ENCODE results near the gene RAD17. TPM values are rescaled to one million over a fixed set of nuclear protein-coding genes. Genes with fewer than 3 reads are reported as not detected.
"Not testable (repeated sequence)": the region's sequence is repeated elsewhere in the genome, so short reads cannot be mapped to it uniquely, and the experiment has no call there.

Gene RAD17
- total RNA-seq, result 10 to 100 TPM in 2 of 4 donors, 1 to 10 TPM in 2; 6.1 to 35.1 (median 15.1) TPM

GRCh38 chr5:69369340-69370121, at the start of gene RAD17, which contains the start of the genes AK6 and TAF9:
RAD17 (plus strand) TSS chr5:69369818; CDS start chr5:69372209, 2,391 bp downstream.
AK6 (minus strand) TSS chr5:69369520; CDS start chr5:69369490, 30 bp downstream.
TAF9 (minus strand) TSS chr5:69369520; CDS start chr5:69365737, 3,783 bp downstream.
- intact Hi-C loops (cut with DNase I; ENCODE audit: low total_unique reads), result no loop called here
- Histone ChIP-seq H3K4me3 (peak within 1 kb of the TSS; percentile 86 to 88), H3K9me3 (no peaks in the 10 kb centered on the region), H3K27me3 (no peaks in the 10 kb centered on the region), H3K4me1 (no peaks in the 10 kb centered on the region), H3K27ac (peak within 1 kb of the TSS; percentile 96 to 98), H3K36me3 (no peaks in the 10 kb centered on the region)
- TF ChIP-seq CTCF (IDR thresholded peaks at IDR 0.05) (peak in 1 of 4 experiments; percentile 4), POLR2A (IDR thresholded peaks at IDR 0.05) (peak; percentile 32 to 64)
- DNase-seq, result peak; percentile 91

GRCh38 chr5:69326365-69326764, 43.3 kb upstream of the RAD17 start:
- DNase-seq, result no peak
- Histone ChIP-seq H3K27me3 (no peaks in the 10 kb centered on the region), H3K9me3 (no peaks in the 10 kb centered on the region), H3K4me3 (no peak overlapping the region), H3K4me1 (no peaks in the 10 kb centered on the region), H3K27ac (no peak overlapping the region), H3K36me3 (no peaks in the 10 kb centered on the region)
- intact Hi-C loops (cut with DNase I; ENCODE audit: low total_unique reads), result no loop called here
- TF ChIP-seq CTCF (IDR thresholded peaks at IDR 0.05) (no peak), POLR2A (IDR thresholded peaks at IDR 0.05) (no peak)

- H3K9me3 ChIP-seq, result no peaks in the 10 kb centered on the region
- DNase-seq, result no peak
- no peak for TF ChIP-seq CTCF (IDR thresholded peaks at IDR 0.05)
- no peak for TF ChIP-seq POLR2A (IDR thresholded peaks at IDR 0.05)
- no peaks in the 10 kb centered on the region for H3K27me3 ChIP-seq
- H3K27ac ChIP-seq, result no peak overlapping the region
- no peaks in the 10 kb centered on the region for H3K36me3 ChIP-seq
- no peak overlapping the region for H3K4me3 ChIP-seq
- intact Hi-C loops (cut with DNase I; ENCODE audit: low total_unique reads), result no loop called here
- no peaks in the 10 kb centered on the region for H3K4me1 ChIP-seq
These were observed 39.6 kb upstream of the RAD17 start for GRCh38 chr5:69329905-69330489.

GRCh38 chr5:69331528-69332445, 37.8 kb upstream of the RAD17 start:
- H3K4me3 ChIP-seq, result peak overlapping the region; percentile 49 to 60
- H3K27me3 ChIP-seq, result no peaks in the 10 kb centered on the region
- no peaks in the 10 kb centered on the region for H3K36me3 ChIP-seq
- intact Hi-C loops (cut with DNase I; ENCODE audit: low total_unique reads), result no loop called here
- no peaks in the 10 kb centered on the region for H3K4me1 ChIP-seq
- H3K27ac ChIP-seq, result peak overlapping the region; percentile 60
- no peak for DNase-seq
- TF ChIP-seq CTCF (IDR thresholded peaks at IDR 0.05) (no peak), POLR2A (IDR thresholded peaks at IDR 0.05) (no peak)
- no peaks in the 10 kb centered on the region for H3K9me3 ChIP-seq

GRCh38 chr5:69333668-69334315, 35.8 kb upstream of the RAD17 start:
- H3K27ac ChIP-seq; H3K36me3 ChIP-seq; H3K4me1 ChIP-seq; H3K4me3 ChIP-seq; H3K9me3 ChIP-seq; intact Hi-C loops (cut with DNase I; ENCODE audit: low total_unique reads); DNase-seq; H3K27me3 ChIP-seq: not testable (repeated sequence)

All from uterus (tissue), 4 donors.